Mucosa of descending colon (tissue), 3 donors: ENCODE results near the gene STK4. TPM values are rescaled to one million over a fixed set of nuclear protein-coding genes. Genes with fewer than 3 reads are reported as not detected.

ENCODE experiments used
- ATAC-seq: fragments of 200-7000 bp; cut with Tn5 transposase; one replicate; pipeline ENCODE4 v1.9.1; 2020; ENCODE audit warnings: mild to moderate bottlenecking, moderate library complexity
- DNase-seq, 3 donors: peaks; one replicate each; pipeline ENCODE4 v3.0.0-alpha.2; 2020
- H3K36me3 ChIP-seq: fragments of 200-600 bp; one replicate; pipeline ENCODE4 v1.8.0; 2021; ENCODE audit warnings: low read depth, mild to moderate bottlenecking
- H3K4me1 ChIP-seq: fragments of 200-600 bp; one replicate; pipeline ENCODE4 v1.8.0; 2021; ENCODE audit warnings: low read depth, mild to moderate bottlenecking
- H3K4me3 ChIP-seq: fragments of 200-600 bp; one replicate; pipeline ENCODE4 v1.8.0; 2021; ENCODE audit warnings: mild to moderate bottlenecking
- H3K9me3 ChIP-seq: fragments of 200-600 bp; one replicate; pipeline ENCODE4 v1.8.0; 2021; ENCODE audit warnings: mild to moderate bottlenecking
- CTCF ChIP-seq: fragments of 200-600 bp; IDR thresholded peaks from one replicate; pipeline ENCODE4 v1.8.0; 2022; ENCODE audit warnings: antibody characterized with exemption, mild to moderate bottlenecking
- intact Hi-C, 2 donors: fragments of 100-400 bp; cut with DNase I in 1 of 2; cut with micrococcal nuclease in 1 of 2; formaldehyde crosslinking; loops; one replicate each; pipeline versions ENCODE4 v1.11.0 to v1.11.1; 2022; cut with DNase I, micrococcal nuclease
- total RNA-seq, 3 donors: library from RNA; stranded (reverse); fragmentation: NEBNext Ultra II Directional in 2 of 3; extraction: Animal tissue kit (Norgen Biotek cat#: 25700) in 2 of 3; gene quantifications; one replicate each; pipeline versions ENCODE4 v1.2.1 to v1.2.4, GENCODE V29; 2021 to 2023
- donor health status: DM: no; HTN: no; CAD: no; lungs with moderate emphysema.
- donor health status: DM: no; HTN: no; CAD: no.
- donor health status: DM: no; HTN: yes; CAD: no.

Gene STK4
- total RNA-seq, 3 donors from 2014 or later, result 34.2 to 42.0 (median 36.6) TPM

GRCh38 chr20:45073221-45073620 lies 106.9 kb downstream of the STK4 start:
- peaks cover 15% of the 10 kb centered on the region for H3K36me3 ChIP-seq
- DNase-seq, result no peak
- H3K4me1 ChIP-seq, result no peaks in the 10 kb centered on the region
- H3K9me3 ChIP-seq, result no peaks in the 10 kb centered on the region
- no peak for ATAC-seq
- no peak overlapping the region for H3K4me3 ChIP-seq
- no peak for TF ChIP-seq CTCF
- intact Hi-C loops, result no loop called here

GRCh38 chr20:45077559-45077958 lies 111.2 kb downstream of the STK4 start:
- intact Hi-C loops, result no loop called here
- H3K4me1 ChIP-seq, result no peaks in the 10 kb centered on the region
- H3K9me3 ChIP-seq, result peaks cover 5% of the 10 kb centered on the region
- no peak for DNase-seq
- H3K36me3 ChIP-seq, result peaks cover 15% of the 10 kb centered on the region
- no peak for TF ChIP-seq CTCF
- no peak for ATAC-seq
- no peak overlapping the region for H3K4me3 ChIP-seq

- TF ChIP-seq CTCF, result no peak
- H3K9me3 ChIP-seq, result peaks cover 10% of the 10 kb centered on the region
- intact Hi-C loops, result no loop called here
- no peak overlapping the region for H3K4me3 ChIP-seq
- H3K36me3 ChIP-seq, result peaks cover 4% of the 10 kb centered on the region
- DNase-seq (peak in 1 of 3 donors; percentile 15), ATAC-seq (no peak)
- no peaks in the 10 kb centered on the region for H3K4me1 ChIP-seq
These were observed 114.7 kb downstream of the STK4 start for GRCh38 chr20:45080867-45081624.

DNA sequence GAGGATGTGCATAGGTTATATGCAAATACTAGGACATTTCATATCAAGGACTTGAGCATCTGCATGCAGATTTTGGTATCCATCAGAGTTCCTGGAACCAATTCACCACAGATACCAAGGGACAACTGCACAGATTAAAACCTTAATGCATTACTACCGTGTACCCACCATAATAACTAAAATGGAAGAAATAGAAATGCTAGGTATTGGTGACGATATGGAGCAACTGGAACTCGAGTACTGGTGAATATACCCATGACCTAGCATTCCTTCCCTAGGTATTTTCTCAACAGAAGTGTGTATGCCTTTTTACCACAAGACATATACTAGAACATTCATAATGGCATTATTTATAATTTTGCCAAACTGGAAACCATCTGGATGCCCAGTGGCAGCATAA lies 116.2 kb downstream of the STK4 start:
- no peaks in the 10 kb centered on the region for H3K36me3 ChIP-seq
- peaks cover 10% of the 10 kb centered on the region for H3K9me3 ChIP-seq
- intact Hi-C loops, result no loop called here
- TF ChIP-seq CTCF, result no peak
- no peak overlapping the region for H3K4me3 ChIP-seq
- DNase-seq, result no peak
- no peaks in the 10 kb centered on the region for H3K4me1 ChIP-seq
- no peak for ATAC-seq

- no peaks in the 10 kb centered on the region for H3K4me1 ChIP-seq
- H3K36me3 ChIP-seq, result no peaks in the 10 kb centered on the region
- ATAC-seq (peak; percentile 71), DNase-seq (no peak)
- TF ChIP-seq CTCF, result no peak
- intact Hi-C loops, result no loop called here
- H3K4me3 ChIP-seq, result no peak overlapping the region
- H3K9me3 ChIP-seq, result peaks cover 10% of the 10 kb centered on the region
These were observed 116.8 kb downstream of the STK4 start for GRCh38 chr20:45083127-45083526.
